ENCODE data around the gene IL1RAPL1. TPM values are rescaled to one million over a fixed set of nuclear protein-coding genes. Genes with fewer than 3 reads are reported as not detected.

Gene IL1RAPL1
- polyA plus RNA-seq, 1 of the 3 experiments (the other 2 are of a cell fraction): 2.8 TPM

DNA sequence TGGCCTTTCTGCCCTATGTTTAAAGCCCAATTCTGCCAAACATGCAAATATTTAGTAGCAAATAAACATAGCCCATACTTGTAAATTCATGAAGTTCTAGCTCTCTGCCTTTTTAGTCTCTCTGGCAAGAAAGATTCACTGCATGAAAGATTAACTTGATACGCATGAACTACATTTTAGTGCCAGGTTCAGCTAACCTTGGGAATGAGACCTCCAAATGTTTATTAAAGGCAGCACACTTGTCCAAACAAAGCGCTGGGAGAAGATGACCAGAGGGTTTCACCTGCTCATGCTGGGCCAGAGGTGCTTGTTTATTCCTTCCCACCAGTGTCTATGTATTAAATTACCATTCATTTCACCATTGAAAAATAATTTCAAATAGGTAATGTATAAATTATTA is 44.5 kb upstream of the IL1RAPL1 start:
- no peaks in the 10 kb centered on the region for H3K9me2 ChIP-seq
- no peaks in the 10 kb centered on the region for H3F3A ChIP-seq (replicated peaks; ENCODE audit: insufficient read depth)
- ChIA-PET POLR2A (no interaction called here), CTCF (no interaction called here)
- no peak overlapping the region for H3K4me3 ChIP-seq (ENCODE audit: low read depth in 2 of 2, low read length in 1 of 2)
- H3K27ac ChIP-seq (ENCODE audit: low read depth in 2 of 2, low read length in 1 of 2): no peak overlapping the region
- H3K9me3 ChIP-seq: no peaks in the 10 kb centered on the region
- no peak overlapping the region for H3K4me2 ChIP-seq
- H4K20me1 ChIP-seq (ENCODE audit: insufficient read depth): no peaks in the 10 kb centered on the region
- no peak for DNase-seq
- no peaks in the 10 kb centered on the region for H3K36me3 ChIP-seq (replicated peaks in 1 of 2; ENCODE audit: control insufficient read depth in 1 of 2, insufficient read depth in 2 of 2, low read length in 1 of 2)
- H3K79me2 ChIP-seq (ENCODE audit: insufficient read depth): no peaks in the 10 kb centered on the region
- H3K9ac ChIP-seq: no peak overlapping the region
- H3K4me1 ChIP-seq (ENCODE audit: control insufficient read depth in 1 of 2, insufficient read depth in 2 of 2, low read depth in 1 of 2, low read length in 1 of 2): no peaks in the 10 kb centered on the region
- H2AFZ ChIP-seq (ENCODE audit: low read depth): no peak overlapping the region
- H3K27me3 ChIP-seq (ENCODE audit: insufficient read depth): no peaks in the 10 kb centered on the region
- 25% methylated on average over 2 of the region's 2 CpGs for WGBS (ENCODE audit: low lambda C conversion rate)
- TF ChIP-seq EP300 (IDR thresholded peaks at IDR 0.05; ENCODE audit: borderline replicate concordance in 1 of 2, low read depth in 1 of 2, low read length in 1 of 2): no peak
- TF ChIP-seq GABPA (IDR thresholded peaks at IDR 0.05; ENCODE audit: low read depth): no peak
- TF ChIP-seq RAD21 (IDR thresholded peaks at IDR 0.05; ENCODE audit: low read length): no peak
- TF ChIP-seq, protein P1, sequence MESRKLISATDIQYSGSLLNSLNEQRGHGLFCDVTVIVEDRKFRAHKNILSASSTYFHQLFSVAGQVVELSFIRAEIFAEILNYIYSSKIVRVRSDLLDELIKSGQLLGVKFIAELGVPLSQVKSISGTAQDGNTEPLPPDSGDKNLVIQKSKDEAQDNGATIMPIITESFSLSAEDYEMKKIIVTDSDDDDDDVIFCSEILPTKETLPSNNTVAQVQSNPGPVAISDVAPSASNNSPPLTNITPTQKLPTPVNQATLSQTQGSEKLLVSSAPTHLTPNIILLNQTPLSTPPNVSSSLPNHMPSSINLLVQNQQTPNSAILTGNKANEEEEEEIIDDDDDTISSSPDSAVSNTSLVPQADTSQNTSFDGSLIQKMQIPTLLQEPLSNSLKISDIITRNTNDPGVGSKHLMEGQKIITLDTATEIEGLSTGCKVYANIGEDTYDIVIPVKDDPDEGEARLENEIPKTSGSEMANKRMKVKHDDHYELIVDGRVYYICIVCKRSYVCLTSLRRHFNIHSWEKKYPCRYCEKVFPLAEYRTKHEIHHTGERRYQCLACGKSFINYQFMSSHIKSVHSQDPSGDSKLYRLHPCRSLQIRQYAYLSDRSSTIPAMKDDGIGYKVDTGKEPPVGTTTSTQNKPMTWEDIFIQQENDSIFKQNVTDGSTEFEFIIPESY (IDR thresholded peaks at IDR 0.05; ENCODE audit: borderline replicate concordance, low read depth): no peak

- no peaks in the 10 kb centered on the region for H3F3A ChIP-seq (replicated peaks; ENCODE audit: insufficient read depth)
- no peaks in the 10 kb centered on the region for H3K27me3 ChIP-seq (ENCODE audit: insufficient read depth)
- no peak overlapping the region for H3K4me3 ChIP-seq (ENCODE audit: low read depth in 2 of 2, low read length in 1 of 2)
- no peaks in the 10 kb centered on the region for H4K20me1 ChIP-seq (ENCODE audit: insufficient read depth)
- WGBS (ENCODE audit: low lambda C conversion rate): 0% methylated on average over 4 of the region's 4 CpGs
- H3K4me1 ChIP-seq (ENCODE audit: control insufficient read depth in 1 of 2, insufficient read depth in 2 of 2, low read depth in 1 of 2, low read length in 1 of 2): no peaks in the 10 kb centered on the region
- no peaks in the 10 kb centered on the region for H3K9me2 ChIP-seq
- POLR2A ChIA-PET: no interaction called here
- H3K9me3 ChIP-seq: no peaks in the 10 kb centered on the region
- H3K9ac ChIP-seq: no peak overlapping the region
- CTCF ChIA-PET: no interaction called here
- H2AFZ ChIP-seq (ENCODE audit: low read depth): no peak overlapping the region
- TF ChIP-seq, protein P1 (IDR thresholded peaks at IDR 0.05; ENCODE audit: borderline replicate concordance, low read depth): no peak
- TF ChIP-seq TEAD4 (IDR thresholded peaks at IDR 0.05; ENCODE audit: borderline replicate concordance, insufficient read depth) (no peak), PBX3 (IDR thresholded peaks at IDR 0.05) (no peak), FOXM1 (IDR thresholded peaks at IDR 0.05; ENCODE audit: low read depth) (no peak), SIN3A (IDR thresholded peaks at IDR 0.05; ENCODE audit: borderline replicate concordance, low read depth, low read length) (no peak), POLR2AphosphoS5 (IDR thresholded peaks at IDR 0.05; ENCODE audit: low read depth, low read length) (no peak), RFX5 (IDR thresholded peaks at IDR 0.05; ENCODE audit: low read length) (no peak), MXI1 (IDR thresholded peaks at IDR 0.05; ENCODE audit: low read depth, low read length) (no peak), RAD21 (IDR thresholded peaks at IDR 0.05; ENCODE audit: low read length) (no peak), ELF1 (IDR thresholded peaks at IDR 0.05) (no peak), USF2 (IDR thresholded peaks at IDR 0.05; ENCODE audit: borderline replicate concordance, low read depth, low read length) (no peak), EZH2phosphoT487 (IDR thresholded peaks at IDR 0.05; ENCODE audit: borderline replicate concordance, low read depth) (no peak)
- H3K27ac ChIP-seq (ENCODE audit: low read depth in 2 of 2, low read length in 1 of 2): no peak overlapping the region
- no peak overlapping the region for H3K4me2 ChIP-seq
- H3K36me3 ChIP-seq (replicated peaks in 1 of 2; ENCODE audit: control insufficient read depth in 1 of 2, insufficient read depth in 2 of 2, low read length in 1 of 2): no peaks in the 10 kb centered on the region
- DNase-seq: no peak
- no peaks in the 10 kb centered on the region for H3K79me2 ChIP-seq (ENCODE audit: insufficient read depth)
These were observed 37.4 kb upstream of the IL1RAPL1 start for GRCh38 chrX:28549838-28550237.

Measured in SK-N-SH (cell line).